ENCODE measurements around the gene DLGAP1. TPM values are rescaled to one million over a fixed set of nuclear protein-coding genes. Genes with fewer than 3 reads are reported as not detected.

Gene DLGAP1
- total and polyA plus RNA-seq, 2 of the 13 experiments (the other 11 are each of a cell fraction or from before 2014, with no cell fraction given): 0.01 TPM; not detected in 1

DNA sequence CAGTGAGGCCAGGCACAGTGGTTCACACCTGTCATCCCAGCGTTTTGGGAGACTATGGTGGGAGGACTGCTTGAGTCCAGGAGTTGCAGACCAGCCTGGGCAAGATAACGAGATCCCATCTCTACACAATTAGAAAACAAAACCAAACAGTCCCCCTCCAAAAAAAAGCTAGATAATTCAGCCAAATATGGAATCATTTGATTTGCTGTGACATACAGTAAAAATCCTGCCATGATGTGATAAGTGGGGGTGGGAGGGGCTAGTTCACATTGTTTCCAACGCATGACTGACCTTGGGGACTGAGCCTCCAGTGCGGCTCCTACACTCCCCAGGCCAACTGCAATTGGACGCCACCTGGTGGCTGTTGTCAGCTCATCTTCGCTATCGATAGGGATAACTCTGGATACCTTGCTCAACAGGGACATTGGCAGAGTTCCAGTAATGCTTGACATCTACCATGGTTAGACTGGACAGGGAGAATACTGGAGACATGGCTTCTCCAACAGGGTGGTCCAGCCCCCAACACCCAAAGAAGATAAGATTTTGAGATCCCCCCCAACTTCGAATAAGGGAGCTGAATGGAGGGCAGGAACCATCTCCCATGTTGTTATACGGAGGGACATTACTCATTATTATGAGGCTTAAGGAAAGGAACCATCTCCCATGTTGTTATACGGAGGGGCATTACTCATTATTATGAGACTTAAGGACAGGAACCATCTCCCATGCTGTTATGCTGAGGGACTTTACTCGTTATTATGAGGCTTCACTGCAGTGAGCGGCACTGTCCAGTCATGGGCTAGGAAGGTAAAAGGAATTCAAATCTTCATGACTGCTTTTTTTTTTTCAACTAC, 869.2 kb downstream of the DLGAP1 start (continued):
- no peak for TF ChIP-seq NONO (IDR thresholded peaks at IDR 0.05)
- 0 out of 2 replicates have a peak, but pooled peaks have one; percentile 24 for TF ChIP-seq NONO (CRISPR knock-in tag; conservative IDR thresholded peaks at IDR 0.05)
- no peak for TF ChIP-seq PHF20 (CRISPR knock-in tag; IDR thresholded peaks at IDR 0.05)
- TF ChIP-seq ZMAT3 (CRISPR knock-in tag; conservative IDR thresholded peaks at IDR 0.05): no peak

DNA sequence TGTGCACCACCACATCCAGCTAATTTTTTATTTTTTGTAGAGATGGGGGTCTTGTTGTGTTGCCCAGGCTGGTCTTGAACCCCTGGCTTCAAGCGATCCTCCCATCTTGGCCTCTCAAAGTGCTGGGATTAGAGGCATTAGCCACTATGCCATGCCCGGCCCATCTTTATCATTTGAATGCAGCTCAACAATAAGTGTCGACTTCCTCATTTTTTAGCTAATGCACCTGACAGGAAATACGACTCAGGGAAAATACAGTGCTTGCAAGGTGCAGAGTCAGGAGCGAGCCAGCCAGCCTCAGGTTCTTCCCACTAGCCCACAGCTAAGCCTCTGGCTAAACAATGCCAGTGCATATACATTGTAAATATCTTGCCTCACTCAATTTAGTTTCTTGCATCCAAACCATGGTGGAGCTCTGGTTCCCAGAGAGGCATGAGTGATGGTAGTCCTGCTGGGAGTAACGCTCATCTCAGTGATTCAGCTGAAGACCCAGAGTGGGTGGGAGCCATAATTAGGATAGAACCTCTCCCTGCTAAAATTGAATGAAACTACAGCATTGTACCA, 870.1 kb downstream of the DLGAP1 start:
- no TSS peak for BruUV-seq (replicated peaks)
- H4K20me1 ChIP-seq (ENCODE audit: insufficient read depth, low read length): no peaks in the 10 kb centered on the region
- H3K27ac ChIP-seq (ENCODE audit: extremely low read length, insufficient read depth, low read length): no peak overlapping the region
- in situ Hi-C loops (cut with HindIII; ENCODE audit: extremely low pct_ligation_motif_present, low pct_unique_long_range_greater_than_20kb): no loop called here
- POLR2A ChIA-PET: interaction anchor here (0.7 to 1.9 kb wide), 3 partner anchors 10 to 81 kb away, joined by 3 to 25 read pairs (median 9); no protein-coding TSS in a partner anchor
- H3K4me1 ChIP-seq (ENCODE audit: insufficient read depth, low read length): peaks cover 39% of the 10 kb centered on the region
- no peak overlapping the region for H3K4me3 ChIP-seq (replicated peaks in 1 of 3; ENCODE audit: insufficient read depth in 1 of 3, low read depth in 2 of 3, low read length in 3 of 3)
- no peak overlapping the region for H2AFZ ChIP-seq (ENCODE audit: low read length)
- H3K27me3 ChIP-seq (ENCODE audit: control insufficient read depth in 1 of 2, insufficient read depth in 2 of 2, low read length in 2 of 2): peaks cover 0 to 19% of the 10 kb centered on the region in 2 experiments; a peak in 3 of 5 replicates
- DNase-seq (ENCODE audit: low spot score): no peak
- 69% methylated on average over 6 of the region's 6 CpGs for WGBS (ENCODE audit: low lambda C conversion rate)
- ATAC-seq: no peak
- TF ChIP-seq PAF1 (CRISPR knock-in tag; IDR thresholded peaks at IDR 0.05) (no peak), ZFP1 (CRISPR knock-in tag; IDR thresholded peaks at IDR 0.05) (no peak), HIVEP1 (CRISPR knock-in tag; IDR thresholded peaks at IDR 0.05) (no peak)
- H3K9me3 ChIP-seq (ENCODE audit: low read length): no peaks in the 10 kb centered on the region
- H3K4me2 ChIP-seq (ENCODE audit: low read depth, low read length): no peak overlapping the region
- H3K36me3 ChIP-seq (replicated peaks in 1 of 2; ENCODE audit: control insufficient read depth in 1 of 2, insufficient read depth in 2 of 2, low read length in 2 of 2): no peaks in the 10 kb centered on the region
- intact Hi-C loops (cut with micrococcal nuclease; ENCODE audit: unreplicated experiment): loop anchor here (2.0 kb wide), 1 partner anchor 304 kb away; no protein-coding TSS in a partner anchor
- H3K9ac ChIP-seq (ENCODE audit: insufficient read depth, low read depth, low read length): no peak overlapping the region
- CTCF ChIA-PET (ENCODE audit: low intra/inter-chr PET ratio, low total read pairs): interaction anchor here (1.3 to 2.4 kb wide), 4 partner anchors 10 to 303 kb away, joined by 5 to 21 read pairs (median 10); no protein-coding TSS in a partner anchor
- H3K79me2 ChIP-seq (ENCODE audit: insufficient read depth, low read length): no peaks in the 10 kb centered on the region
- FAIRE-seq: no peak

All from HepG2 (cell line).